ENCODE data around the gene AZIN2.
A peak's percentile ranks its signal among the peaks of the same experiment; 100 is the strongest.

Gene AZIN2

DNA sequence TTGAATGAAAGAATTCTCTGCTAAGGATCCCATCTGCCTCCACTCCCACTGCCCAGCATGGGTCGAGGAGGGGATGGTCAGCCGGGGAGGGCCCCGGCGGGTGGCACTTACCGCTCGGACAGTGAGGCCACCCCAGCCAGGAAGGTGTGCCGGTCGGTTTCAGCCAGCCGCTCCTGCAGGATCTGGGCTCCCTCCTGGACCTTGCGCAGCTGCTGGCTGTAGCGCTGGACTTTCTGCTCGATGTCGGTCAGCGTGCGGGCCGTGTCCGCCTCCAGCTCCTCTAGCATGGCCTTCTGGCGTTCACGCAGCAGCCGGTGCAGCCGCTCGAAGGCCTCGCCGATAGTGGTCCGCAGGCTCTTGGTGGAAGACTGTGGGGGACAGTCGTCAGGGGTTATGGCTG is 78.6 kb downstream of the AZIN2 start:
- TF ChIP-seq JUND (IDR thresholded peaks at IDR 0.05; ENCODE audit: low read depth), result no peak
- DNase-seq (ENCODE audit: low read depth in 1 of 2, low spot score in 1 of 2), result no peak
- in situ Hi-C loops (cut with HindIII; ENCODE audit: low pct_unique_long_range_greater_than_20kb, low sequenced_read_pairs), result no loop called here

DNA sequence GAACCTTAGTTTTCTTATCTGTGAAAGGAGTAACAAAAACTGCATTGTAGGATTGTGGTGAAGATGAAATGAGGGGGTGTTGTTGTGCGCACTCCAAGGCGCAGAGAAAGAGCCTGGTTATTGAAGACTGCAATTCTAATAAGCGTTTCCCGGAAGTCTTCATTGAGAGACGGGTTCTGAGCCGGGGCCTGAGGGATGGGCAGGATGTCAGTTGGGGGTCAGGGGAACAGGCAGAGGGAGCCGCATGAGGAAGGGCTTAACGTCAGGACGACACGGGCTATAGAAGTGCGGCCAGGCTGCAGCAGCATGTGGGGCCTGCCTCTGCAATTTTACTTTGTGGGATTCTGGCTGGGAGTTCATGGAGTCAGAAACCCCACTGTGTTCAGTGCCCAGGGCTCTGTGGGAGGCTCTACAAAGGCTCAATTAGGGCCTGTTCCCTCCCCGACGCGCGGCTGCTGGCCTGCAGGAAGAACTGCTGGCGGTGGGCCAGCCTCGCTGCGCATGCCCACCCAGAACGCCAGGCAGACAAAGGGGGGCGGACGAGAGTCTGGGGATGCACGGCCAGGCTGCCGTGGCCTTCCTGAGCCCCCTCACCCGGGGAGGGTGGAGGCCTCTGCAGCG is 80.2 kb downstream of the AZIN2 start:
- in situ Hi-C loops (cut with HindIII; ENCODE audit: low pct_unique_long_range_greater_than_20kb, low sequenced_read_pairs), result no loop called here
- no peak for TF ChIP-seq JUND (IDR thresholded peaks at IDR 0.05; ENCODE audit: low read depth)
- DNase-seq (ENCODE audit: low read depth in 1 of 2, low spot score in 1 of 2), result no peak

DNA sequence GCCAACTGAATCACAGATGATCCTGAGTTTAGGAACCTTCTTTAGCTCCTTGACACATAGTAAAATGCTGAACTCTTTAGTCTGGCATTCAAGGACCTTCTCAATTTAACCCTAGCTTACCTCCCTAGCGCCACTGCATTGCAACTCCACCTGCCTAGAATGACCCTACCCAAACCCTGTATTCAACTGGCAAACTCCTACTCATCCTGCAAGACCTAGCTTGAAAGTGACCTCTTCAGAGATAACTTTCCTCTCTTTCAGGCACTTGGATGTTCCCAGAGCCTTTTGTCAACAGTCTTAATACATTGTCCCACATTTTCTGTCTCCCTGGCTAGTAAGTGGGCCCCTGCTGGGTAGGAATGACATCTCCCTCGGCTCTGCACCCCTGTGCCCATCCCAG is 81.2 kb downstream of the AZIN2 start:
- in situ Hi-C loops (cut with HindIII; ENCODE audit: low pct_unique_long_range_greater_than_20kb, low sequenced_read_pairs), result no loop called here
- no peak for TF ChIP-seq JUND (IDR thresholded peaks at IDR 0.05; ENCODE audit: low read depth)

DNA sequence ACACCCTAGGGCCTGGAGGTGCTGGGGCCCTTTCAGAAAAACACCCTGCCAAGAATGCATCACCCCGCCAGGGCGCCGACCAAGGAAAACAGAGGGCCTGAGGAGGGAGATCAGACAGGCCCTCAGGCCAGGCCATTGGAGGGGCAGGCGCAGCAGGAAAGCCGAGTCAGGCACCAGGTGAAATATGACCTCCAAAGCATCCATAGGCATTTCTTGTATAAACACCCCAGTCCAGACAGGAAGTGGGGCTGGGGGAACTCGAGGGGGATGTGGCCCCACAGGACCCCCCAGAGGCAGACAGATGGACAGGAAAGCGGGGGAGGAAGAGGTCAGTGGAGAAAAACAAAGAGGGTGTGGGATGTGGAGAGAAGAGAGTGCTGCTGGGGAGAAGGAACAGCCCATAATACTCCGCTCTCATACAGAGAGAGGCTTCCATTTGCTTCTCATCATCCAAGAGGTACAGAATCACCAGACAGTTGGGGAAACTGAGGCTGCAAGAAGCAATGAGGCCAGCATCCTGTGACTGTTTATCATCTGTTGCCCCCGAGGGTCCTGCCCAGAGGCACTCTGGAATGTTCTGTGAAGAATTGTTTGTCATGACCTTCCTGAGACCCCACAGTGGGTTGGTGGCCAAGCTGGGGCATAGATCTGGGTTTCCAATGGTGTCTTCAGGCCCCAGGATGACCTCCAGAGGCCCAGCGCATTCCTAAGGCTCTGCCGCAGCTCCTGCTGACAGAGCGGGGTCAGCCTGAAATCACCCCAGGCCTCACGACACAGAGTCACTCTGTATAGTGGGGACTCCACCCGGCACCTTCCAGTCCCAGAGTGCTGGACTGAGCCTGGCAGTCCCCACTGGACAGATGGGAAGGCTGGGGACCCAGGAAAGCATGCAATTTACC is 82.9 kb downstream of the AZIN2 start:
- no peak for DNase-seq (ENCODE audit: low read depth in 1 of 2, low spot score in 1 of 2)
- in situ Hi-C loops (cut with HindIII; ENCODE audit: low pct_unique_long_range_greater_than_20kb, low sequenced_read_pairs), result no loop called here
- TF ChIP-seq JUND (IDR thresholded peaks at IDR 0.05; ENCODE audit: low read depth), result no peak

More for the DNA sequence above, 81.2 kb downstream of the AZIN2 start:
- no peak for DNase-seq (ENCODE audit: low read depth in 1 of 2, low spot score in 1 of 2)

DNA sequence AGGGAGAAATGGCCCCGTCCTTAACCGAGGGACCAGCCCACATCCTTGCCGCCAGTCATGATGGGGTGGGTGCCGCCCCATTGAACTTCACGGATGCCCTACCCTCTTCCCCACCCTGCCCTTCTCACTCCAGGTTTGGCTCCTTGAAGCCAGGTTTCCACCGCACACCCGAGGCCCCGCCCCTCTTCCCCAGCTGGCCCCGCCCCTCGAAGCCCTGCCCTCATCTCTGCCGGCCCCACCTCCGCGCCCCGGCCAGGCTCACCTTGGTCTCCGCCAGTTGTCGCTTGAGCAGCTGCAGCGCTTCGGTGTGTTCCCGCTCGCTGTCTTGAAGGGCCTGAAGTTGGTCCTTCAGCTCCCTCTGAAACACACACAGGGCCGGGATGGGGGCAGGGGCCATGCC is 84.3 kb downstream of the AZIN2 start:
- TF ChIP-seq JUND (IDR thresholded peaks at IDR 0.05; ENCODE audit: low read depth), result no peak
- in situ Hi-C loops (cut with HindIII; ENCODE audit: low pct_unique_long_range_greater_than_20kb, low sequenced_read_pairs), result no loop called here
- DNase-seq (ENCODE audit: low read depth in 1 of 2, low spot score in 1 of 2), result peak in 1 of 2 experiments; percentile 46

DNA sequence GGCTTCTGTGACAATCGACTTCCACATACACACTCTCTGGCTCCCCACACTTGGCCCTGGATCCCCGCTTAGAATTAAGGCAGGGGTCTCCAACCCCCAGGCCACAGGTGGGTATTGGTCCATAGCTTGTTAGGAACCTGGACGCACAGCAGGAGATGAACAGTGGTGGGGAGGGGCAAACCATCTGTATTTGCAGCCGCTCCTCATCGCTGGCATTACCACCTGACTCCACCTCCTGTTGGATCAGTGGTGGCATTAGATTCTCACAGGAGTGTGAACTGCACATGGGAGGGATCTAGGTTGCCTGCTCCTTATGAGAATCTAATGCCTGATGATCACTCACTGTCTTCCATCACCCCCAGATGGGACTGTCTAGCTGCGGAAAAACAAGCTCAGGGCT is 84.9 kb downstream of the AZIN2 start:
- no peak for TF ChIP-seq JUND (IDR thresholded peaks at IDR 0.05; ENCODE audit: low read depth)
- no peak for DNase-seq (ENCODE audit: low read depth in 1 of 2, low spot score in 1 of 2)
- in situ Hi-C loops (cut with HindIII; ENCODE audit: low pct_unique_long_range_greater_than_20kb, low sequenced_read_pairs), result no loop called here

DNA sequence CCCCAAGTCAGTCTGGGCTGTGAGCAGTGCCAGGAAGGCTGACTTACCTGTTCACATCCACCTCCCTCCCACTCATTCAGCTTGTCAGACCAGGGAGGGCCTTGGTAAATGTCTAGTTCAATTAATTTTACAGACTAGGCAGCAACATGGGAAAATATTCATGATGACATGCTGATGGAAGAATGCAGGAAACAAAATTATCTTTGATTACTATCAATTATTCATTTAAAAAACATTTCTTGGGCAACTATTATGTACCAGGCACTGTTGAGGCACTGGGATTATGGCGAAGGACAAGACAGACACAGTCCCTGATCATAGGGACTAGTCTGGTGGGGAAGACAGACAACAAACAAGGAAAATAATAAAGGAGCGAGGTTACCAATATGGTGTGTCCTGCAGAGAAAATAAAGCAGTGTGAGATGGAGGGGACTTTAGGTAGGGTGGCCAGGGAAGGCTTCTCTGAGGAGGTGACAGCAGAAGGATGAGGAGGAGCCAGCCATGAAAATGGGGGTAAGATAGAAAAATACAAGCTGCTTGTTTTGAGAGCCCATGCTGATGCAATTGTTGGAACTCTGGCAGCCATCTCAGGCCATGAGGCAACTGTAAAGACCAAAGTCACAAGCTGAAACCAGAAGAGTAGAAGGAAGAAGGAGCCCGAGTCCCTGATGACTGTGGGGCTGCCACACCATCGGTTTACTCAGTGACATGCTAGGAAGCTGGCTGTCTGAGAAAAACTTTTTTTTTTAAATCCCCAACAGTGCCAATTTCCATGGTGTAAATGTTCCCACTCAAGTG is 86.9 kb downstream of the AZIN2 start:
- in situ Hi-C loops (cut with HindIII; ENCODE audit: low pct_unique_long_range_greater_than_20kb, low sequenced_read_pairs), result no loop called here
- TF ChIP-seq JUND (IDR thresholded peaks at IDR 0.05; ENCODE audit: low read depth), result no peak
- DNase-seq (ENCODE audit: low read depth in 1 of 2, low spot score in 1 of 2), result peak in 1 of 2 experiments; percentile 23

DNA sequence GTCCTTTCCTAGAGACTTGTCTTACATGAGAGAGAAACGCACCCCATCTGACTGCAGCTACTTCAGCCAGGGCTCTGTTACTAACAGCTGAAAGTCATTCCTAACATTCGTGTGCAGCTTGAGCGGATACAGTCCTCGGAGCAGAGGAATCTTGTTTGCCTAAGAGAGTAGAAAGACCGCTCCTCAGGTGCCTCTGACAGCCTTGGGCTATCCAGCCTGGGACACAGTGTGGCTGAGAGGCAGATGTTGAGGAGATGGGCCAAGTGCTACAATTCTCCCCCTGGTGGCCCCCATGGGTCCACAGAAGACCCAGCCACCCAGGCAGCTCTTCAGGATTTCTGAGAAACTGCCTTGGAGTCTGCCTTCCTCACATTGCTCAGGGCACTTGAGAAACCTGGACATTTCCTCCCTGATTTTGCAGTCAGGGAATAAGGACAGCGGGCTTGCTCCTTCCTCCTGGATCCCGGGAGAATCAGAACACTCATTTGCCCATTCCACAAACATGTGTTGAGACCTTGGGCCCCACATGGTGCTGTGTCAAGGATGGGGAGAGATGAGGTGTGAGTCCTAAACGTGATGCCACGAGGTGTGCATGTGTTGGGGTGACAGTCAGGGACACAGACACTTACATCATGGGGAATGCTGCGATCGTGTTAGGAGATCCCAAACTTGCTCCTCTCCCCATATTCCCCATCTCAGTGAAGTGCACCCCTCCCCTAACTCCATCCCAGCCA is 87.8 kb downstream of the AZIN2 start:
- no peak for DNase-seq (ENCODE audit: low read depth in 1 of 2, low spot score in 1 of 2)
- in situ Hi-C loops (cut with HindIII; ENCODE audit: low pct_unique_long_range_greater_than_20kb, low sequenced_read_pairs), result no loop called here
- TF ChIP-seq JUND (IDR thresholded peaks at IDR 0.05; ENCODE audit: low read depth), result no peak

DNA sequence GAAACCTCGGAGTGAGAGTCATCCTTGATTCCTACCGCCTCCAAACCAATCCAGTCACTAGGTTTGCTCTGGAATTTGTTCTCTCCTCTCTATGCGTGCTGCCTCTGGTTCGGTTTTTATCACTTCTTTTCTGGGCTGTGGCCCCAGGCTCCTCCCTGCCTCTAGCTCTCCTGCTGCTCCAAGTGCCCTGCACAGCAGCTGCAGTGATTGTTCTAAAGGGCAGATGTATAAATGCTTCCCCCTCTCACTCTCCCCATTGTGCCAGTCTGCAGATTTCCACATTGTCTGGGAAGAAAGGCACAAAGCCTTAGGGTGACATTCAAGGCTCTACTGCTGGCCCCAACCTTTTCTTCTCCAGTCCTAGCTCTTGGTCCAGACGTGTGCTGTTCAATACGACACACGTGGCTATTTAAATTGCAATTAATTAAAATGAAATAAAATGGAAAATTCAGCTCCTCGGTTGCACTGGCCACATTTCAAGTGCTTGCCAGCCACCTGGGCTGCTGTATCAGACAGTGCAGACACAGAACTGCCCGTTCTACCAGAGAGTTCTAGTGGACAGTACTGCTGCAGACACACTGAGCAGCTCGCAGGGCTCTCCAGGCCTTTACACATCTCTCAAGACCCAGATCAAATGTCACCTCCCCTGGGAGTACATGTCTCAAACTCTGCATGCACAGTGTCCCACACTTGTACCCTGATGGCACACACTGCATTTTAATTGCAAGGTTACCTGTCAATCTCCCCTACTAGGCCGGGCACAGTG is 88.5 kb downstream of the AZIN2 start:
- in situ Hi-C loops (cut with HindIII; ENCODE audit: low pct_unique_long_range_greater_than_20kb, low sequenced_read_pairs), result no loop called here
- no peak for DNase-seq (ENCODE audit: low read depth in 1 of 2, low spot score in 1 of 2)
- TF ChIP-seq JUND (IDR thresholded peaks at IDR 0.05; ENCODE audit: low read depth), result no peak
